ENCODE measurements around the gene MYL6.

The MYL6 gene

GRCh38 chr12:56120158-56120846 is 37.9 kb upstream of the MYL6 start:
- H3K4me3 ChIP-seq (ENCODE audit: low read length): no peak overlapping the region
- no peaks in the 10 kb centered on the region for H3K27me3 ChIP-seq (ENCODE audit: insufficient read depth, low read length)
- H3K4me1 ChIP-seq (ENCODE audit: insufficient read depth, low read length): peaks cover 17% of the 10 kb centered on the region
- no peak overlapping the region for H3K27ac ChIP-seq (ENCODE audit: low read depth, low read length)
- 95% methylated on average over 17 of the region's 17 CpGs for WGBS
- peaks cover 28% of the 10 kb centered on the region for H3K36me3 ChIP-seq (ENCODE audit: insufficient read depth, low read length)
- no peak overlapping the region for H3K9ac ChIP-seq (ENCODE audit: low read depth, low read length)
- H3K9me3 ChIP-seq (ENCODE audit: insufficient read depth, low read depth, low read length): no peaks in the 10 kb centered on the region

- no peaks in the 10 kb centered on the region for H3K9me3 ChIP-seq (ENCODE audit: insufficient read depth, low read depth, low read length)
- H3K27me3 ChIP-seq (ENCODE audit: insufficient read depth, low read length): no peaks in the 10 kb centered on the region
- no peak overlapping the region for H3K27ac ChIP-seq (ENCODE audit: low read depth, low read length)
- no peak overlapping the region for H3K4me3 ChIP-seq (ENCODE audit: low read length)
- H3K9ac ChIP-seq (ENCODE audit: low read depth, low read length): no peak overlapping the region
- 96% methylated on average over 11 of the region's 11 CpGs for WGBS
- H3K4me1 ChIP-seq (ENCODE audit: insufficient read depth, low read length): peaks cover 17% of the 10 kb centered on the region
- peaks cover 28% of the 10 kb centered on the region for H3K36me3 ChIP-seq (ENCODE audit: insufficient read depth, low read length)
These were observed 36.8 kb upstream of the MYL6 start for GRCh38 chr12:56121204-56121870.

GRCh38 chr12:56122637-56123036 is 35.5 kb upstream of the MYL6 start:
- H3K27me3 ChIP-seq (ENCODE audit: insufficient read depth, low read length): no peaks in the 10 kb centered on the region
- H3K4me1 ChIP-seq (ENCODE audit: insufficient read depth, low read length): peaks cover 28% of the 10 kb centered on the region
- H3K9ac ChIP-seq (ENCODE audit: low read depth, low read length): no peak overlapping the region
- no peak overlapping the region for H3K27ac ChIP-seq (ENCODE audit: low read depth, low read length)
- 93% methylated on average over 2 of the region's 2 CpGs for WGBS
- peaks cover 20% of the 10 kb centered on the region for H3K36me3 ChIP-seq (ENCODE audit: insufficient read depth, low read length)
- H3K4me3 ChIP-seq (ENCODE audit: low read length): no peak overlapping the region
- no peaks in the 10 kb centered on the region for H3K9me3 ChIP-seq (ENCODE audit: insufficient read depth, low read depth, low read length)

- H3K9me3 ChIP-seq (ENCODE audit: insufficient read depth, low read depth, low read length): no peaks in the 10 kb centered on the region
- H3K27me3 ChIP-seq (ENCODE audit: insufficient read depth, low read length): no peaks in the 10 kb centered on the region
- H3K4me1 ChIP-seq (ENCODE audit: insufficient read depth, low read length): peaks cover 23% of the 10 kb centered on the region
- 93% methylated on average over 4 of the region's 4 CpGs for WGBS
- H3K9ac ChIP-seq (ENCODE audit: low read depth, low read length): no peak overlapping the region
- peaks cover 19% of the 10 kb centered on the region for H3K36me3 ChIP-seq (ENCODE audit: insufficient read depth, low read length)
- no peak overlapping the region for H3K4me3 ChIP-seq (ENCODE audit: low read length)
- no peak overlapping the region for H3K27ac ChIP-seq (ENCODE audit: low read depth, low read length)
These were observed 34.0 kb upstream of the MYL6 start for GRCh38 chr12:56124133-56124532.

GRCh38 chr12:56126732-56127239 is 31.4 kb upstream of the MYL6 start:
- WGBS: 90% methylated on average over 3 of the region's 3 CpGs
- Histone ChIP-seq H3K9ac (ENCODE audit: low read depth, low read length) (no peak overlapping the region; the same call in 1 of the 2 replicates), H3K9me3 (ENCODE audit: insufficient read depth, low read depth, low read length) (no peaks in the 10 kb centered on the region), H3K27ac (ENCODE audit: low read depth, low read length) (peak overlapping the region; percentile 54; the same call in 1 of the 2 replicates), H3K36me3 (ENCODE audit: insufficient read depth, low read length) (peaks cover 18% of the 10 kb centered on the region), H3K4me1 (ENCODE audit: insufficient read depth, low read length) (peaks cover 16% of the 10 kb centered on the region), H3K27me3 (ENCODE audit: insufficient read depth, low read length) (no peaks in the 10 kb centered on the region), H3K4me3 (ENCODE audit: low read length) (peak overlapping the region; percentile 54; the same call in 1 of the 2 replicates)

GRCh38 chr12:56127485-56127887 is 30.7 kb upstream of the MYL6 start:
- H3K27ac ChIP-seq (ENCODE audit: low read depth, low read length): peak overlapping the region; percentile 50; the same call in 1 of the 2 replicates
- no peaks in the 10 kb centered on the region for H3K9me3 ChIP-seq (ENCODE audit: insufficient read depth, low read depth, low read length)
- WGBS: 7% methylated on average over 3 of the region's 8 CpGs
- peak overlapping the region; percentile 54 for H3K4me3 ChIP-seq (ENCODE audit: low read length)
- H3K9ac ChIP-seq (ENCODE audit: low read depth, low read length): peak overlapping the region; percentile 57; the same call in 1 of the 2 replicates
- H3K27me3 ChIP-seq (ENCODE audit: insufficient read depth, low read length): no peaks in the 10 kb centered on the region
- peaks cover 24% of the 10 kb centered on the region for H3K36me3 ChIP-seq (ENCODE audit: insufficient read depth, low read length)
- peaks cover 16% of the 10 kb centered on the region for H3K4me1 ChIP-seq (ENCODE audit: insufficient read depth, low read length)

GRCh38 chr12:56127888-56128669 is 30.1 kb upstream of the MYL6 start, which contains the start of gene ESYT1:
Gene ESYT1, plus strand, starts transcription at chr12:56128267. Its CDS starts 53 bp downstream, at chr12:56128320.
- peak within 1 kb of the TSS; percentile 89 for H3K9ac ChIP-seq (ENCODE audit: low read depth, low read length)
- peaks cover 16% of the 10 kb centered on the region for H3K4me1 ChIP-seq (ENCODE audit: insufficient read depth, low read length)
- H3K27me3 ChIP-seq (ENCODE audit: insufficient read depth, low read length): no peaks in the 10 kb centered on the region
- peaks cover 28% of the 10 kb centered on the region for H3K36me3 ChIP-seq (ENCODE audit: insufficient read depth, low read length)
- no peaks in the 10 kb centered on the region for H3K9me3 ChIP-seq (ENCODE audit: insufficient read depth, low read depth, low read length)
- WGBS: under 1% methylated on average over 49 of the region's 49 CpGs
- H3K27ac ChIP-seq (ENCODE audit: low read depth, low read length): peak within 1 kb of the TSS; percentile 86
- H3K4me3 ChIP-seq (ENCODE audit: low read length): peak within 1 kb of the TSS; percentile 97

- Histone ChIP-seq H3K9ac (ENCODE audit: low read depth, low read length) (peak overlapping the region; percentile 89), H3K27ac (ENCODE audit: low read depth, low read length) (peak overlapping the region; percentile 86), H3K4me1 (ENCODE audit: insufficient read depth, low read length) (peaks cover 16% of the 10 kb centered on the region), H3K4me3 (ENCODE audit: low read length) (peak overlapping the region; percentile 97), H3K27me3 (ENCODE audit: insufficient read depth, low read length) (no peaks in the 10 kb centered on the region), H3K36me3 (ENCODE audit: insufficient read depth, low read length) (peaks cover 34% of the 10 kb centered on the region), H3K9me3 (ENCODE audit: insufficient read depth, low read depth, low read length) (no peaks in the 10 kb centered on the region)
- WGBS: under 1% methylated on average over 20 of the region's 20 CpGs
These were observed 29.4 kb upstream of the MYL6 start for GRCh38 chr12:56128670-56129205.

- peaks cover 41% of the 10 kb centered on the region for H3K36me3 ChIP-seq (ENCODE audit: insufficient read depth, low read length)
- H3K9me3 ChIP-seq (ENCODE audit: insufficient read depth, low read depth, low read length): no peaks in the 10 kb centered on the region
- WGBS: 5% methylated on average over 29 of the region's 29 CpGs
- H3K27ac ChIP-seq (ENCODE audit: low read depth, low read length): peak overlapping the region; percentile 23; the same call in 1 of the 2 replicates
- H3K9ac ChIP-seq (ENCODE audit: low read depth, low read length): peak overlapping the region; percentile 89
- H3K4me3 ChIP-seq (ENCODE audit: low read length): peak overlapping the region; percentile 97
- H3K4me1 ChIP-seq (ENCODE audit: insufficient read depth, low read length): peaks cover 16% of the 10 kb centered on the region
- H3K27me3 ChIP-seq (ENCODE audit: insufficient read depth, low read length): no peaks in the 10 kb centered on the region
These were observed 28.8 kb upstream of the MYL6 start for GRCh38 chr12:56129206-56129941.

- H3K4me3 ChIP-seq (ENCODE audit: low read length): peak overlapping the region; percentile 97
- 0 out of 2 replicates have a peak overlapping the region, but pooled peaks have one; percentile 89 for H3K9ac ChIP-seq (ENCODE audit: low read depth, low read length)
- no peaks in the 10 kb centered on the region for H3K27me3 ChIP-seq (ENCODE audit: insufficient read depth, low read length)
- WGBS: 84% methylated on average over 22 of the region's 22 CpGs
- H3K36me3 ChIP-seq (ENCODE audit: insufficient read depth, low read length): peaks cover 47% of the 10 kb centered on the region
- H3K4me1 ChIP-seq (ENCODE audit: insufficient read depth, low read length): peaks cover 16% of the 10 kb centered on the region
- no peak overlapping the region for H3K27ac ChIP-seq (ENCODE audit: low read depth, low read length)
- no peaks in the 10 kb centered on the region for H3K9me3 ChIP-seq (ENCODE audit: insufficient read depth, low read depth, low read length)
These were observed 28.1 kb upstream of the MYL6 start for GRCh38 chr12:56129942-56130495.
